MM.1S (cell line): ENCODE results near the gene EPB41.

Source experiments
- EZH2 ChIP-seq: fragments of 300-600 bp; sonication (generic); optimal IDR thresholded peaks from 2 replicates; pipeline ENCODE3; 2017; ENCODE audit warnings: low read depth, mild to moderate bottlenecking, antibody characterized with exemption, low read length, mixed read lengths
- EZH2phosphoT487 ChIP-seq: fragments of 300-600 bp; sonication (generic); IDR thresholded peaks from 2 replicates; pipeline ENCODE4 v1.6.1; 2018; ENCODE audit warnings: antibody characterized with exemption, low read length
- TF ChIP-seq, protein P1 (sequence below): fragments of 300-600 bp; sonication (generic); IDR thresholded peaks from 2 replicates; pipeline ENCODE4 v1.5.1; 2016; ENCODE audit warnings: antibody characterized with exemption, low read length, mixed read lengths

DNA sequence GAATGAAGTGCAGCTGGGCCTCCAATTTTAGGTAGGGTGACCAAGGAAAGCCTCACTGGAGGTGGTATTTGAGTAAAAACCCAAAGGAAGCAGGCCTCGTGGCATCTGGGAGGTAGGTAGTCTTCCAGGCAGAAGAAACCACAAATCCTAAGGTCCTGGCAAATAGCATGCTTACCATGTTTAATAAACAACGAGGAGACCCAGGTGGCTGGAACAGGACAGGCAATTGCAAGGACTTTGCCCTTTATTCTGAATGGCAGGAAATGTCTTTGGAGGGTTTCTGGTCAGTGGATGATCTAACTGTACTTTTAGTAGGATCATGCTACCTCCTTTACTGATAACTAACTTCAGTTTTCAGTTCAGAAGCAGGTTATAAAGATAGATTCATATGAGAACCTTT, 52.2 kb downstream of the EPB41 start:
- TF ChIP-seq, protein P1, sequence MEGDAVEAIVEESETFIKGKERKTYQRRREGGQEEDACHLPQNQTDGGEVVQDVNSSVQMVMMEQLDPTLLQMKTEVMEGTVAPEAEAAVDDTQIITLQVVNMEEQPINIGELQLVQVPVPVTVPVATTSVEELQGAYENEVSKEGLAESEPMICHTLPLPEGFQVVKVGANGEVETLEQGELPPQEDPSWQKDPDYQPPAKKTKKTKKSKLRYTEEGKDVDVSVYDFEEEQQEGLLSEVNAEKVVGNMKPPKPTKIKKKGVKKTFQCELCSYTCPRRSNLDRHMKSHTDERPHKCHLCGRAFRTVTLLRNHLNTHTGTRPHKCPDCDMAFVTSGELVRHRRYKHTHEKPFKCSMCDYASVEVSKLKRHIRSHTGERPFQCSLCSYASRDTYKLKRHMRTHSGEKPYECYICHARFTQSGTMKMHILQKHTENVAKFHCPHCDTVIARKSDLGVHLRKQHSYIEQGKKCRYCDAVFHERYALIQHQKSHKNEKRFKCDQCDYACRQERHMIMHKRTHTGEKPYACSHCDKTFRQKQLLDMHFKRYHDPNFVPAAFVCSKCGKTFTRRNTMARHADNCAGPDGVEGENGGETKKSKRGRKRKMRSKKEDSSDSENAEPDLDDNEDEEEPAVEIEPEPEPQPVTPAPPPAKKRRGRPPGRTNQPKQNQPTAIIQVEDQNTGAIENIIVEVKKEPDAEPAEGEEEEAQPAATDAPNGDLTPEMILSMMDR, result no peak
- TF ChIP-seq EZH2, result no peak
- no peak for TF ChIP-seq EZH2phosphoT487
